GM12891 (cell line): Measurements from ENCODE around the gene LARP4B.

Source experiments
- POLR2A ChIP-seq: IDR thresholded peaks from 2 replicates; pipeline ENCODE4 v1.6.1; 2011; ENCODE audit warnings: low read depth, low read length, control low read depth
- POLR2AphosphoS5 ChIP-seq: IDR thresholded peaks from 2 replicates; pipeline ENCODE4 v1.6.1; 2011; ENCODE audit warnings: low read depth, low read length, control low read depth
- TAF1 ChIP-seq: IDR thresholded peaks from 2 replicates; pipeline ENCODE4 v1.6.1; 2011; ENCODE audit warnings: low read depth, low read length, control low read depth

- no peak for TF ChIP-seq POLR2A
- TF ChIP-seq POLR2AphosphoS5: no peak
- TF ChIP-seq TAF1: no peak
These were observed 114.5 kb downstream of the LARP4B start for GRCh38 chr10:816958-817357.
